Endothelial cell of umbilical vein (primary cell): ENCODE data around the gene DNAAF2. TPM values are rescaled to one million over a fixed set of nuclear protein-coding genes. Genes with fewer than 3 reads are reported as not detected.

Source experiments
- BruUV-seq: library from RNA; stranded (reverse); fragments of 400-500 nt; replicated peaks from 2 replicates; lab custom pipeline; 2021; lab: Mats Ljungman, UMichigan
- CTCF ChIA-PET: fragments of 300-600, 350-600 bp; sonication (Branson Sonifier 250); formaldehyde crosslinking; loops from one replicate; lab custom pipeline; 2021; ENCODE audit warnings: antibody characterized with exemption, inconsistent platforms; lab: Charles Lee
- POLR2A ChIA-PET: fragments of 300-600, 350-600 bp; sonication (Branson Sonifier 250); formaldehyde crosslinking; loops from one replicate; lab custom pipeline; 2021; ENCODE audit warnings: antibody characterized with exemption, inconsistent platforms; lab: Charles Lee
- DNase-seq: peaks from one replicate; pipeline ENCODE4 v3.0.0-alpha.2; 2011; ENCODE audit warnings: low read depth, low spot score
- FAIRE-seq: peaks from 2 replicates; lab custom pipeline; 2011; peaks lifted over from hg19 to GRCh38; lab: Jason Lieb, UNC
- H2AFZ ChIP-seq: 2 replicates; pipeline ENCODE4 v1.6.0; 2012; ENCODE audit warnings: low read depth, low read length, control low read depth, inconsistent platforms
- H3K27ac ChIP-seq: 2 replicates; pipeline ENCODE4 v1.5.1; 2011; ENCODE audit warnings: low read depth, mild to moderate bottlenecking, control low read depth, low read length, moderate library complexity; ENCODE audit not compliant: insufficient read depth
- H3K27me3 ChIP-seq, 2 experiments: 2 replicates each; pipeline versions ENCODE4 v1.6.0 to v1.6.1; 2011; ENCODE audit warnings: low read length in 2 of 2, mixed read lengths in 1 of 2; ENCODE audit not compliant: control insufficient read depth in 2 of 2, insufficient read depth in 2 of 2
- H3K36me3 ChIP-seq, 2 experiments: 2 replicates in 1 of 2; 3 replicates in 1 of 2; pipeline ENCODE4 v1.5.1; 2011; ENCODE audit warnings: low read length in 2 of 2, mild to moderate bottlenecking in 1 of 2, moderate library complexity in 1 of 2; ENCODE audit not compliant: control insufficient read depth in 2 of 2, insufficient read depth in 2 of 2; ENCODE audit errors: extremely low read depth in 1 of 2
- H3K4me1 ChIP-seq: 3 replicates; pipeline ENCODE4 v1.5.1; 2011; ENCODE audit warnings: mild to moderate bottlenecking, low read length; ENCODE audit not compliant: control insufficient read depth, insufficient read depth; ENCODE audit errors: extremely low read depth
- H3K4me2 ChIP-seq: 2 replicates; pipeline ENCODE4 v1.6.1; 2011; ENCODE audit warnings: low read length, control low read depth, mixed read lengths; ENCODE audit not compliant: insufficient read depth
- H3K4me3 ChIP-seq, 3 experiments: fragments of 200-600 bp in 1 of 3; sonication (generic), shearing (Covaris generic) in 1 of 3; replicated peaks in 1 of 3; 2 replicates each; pipeline ENCODE4 v1.5.1; 2011 to 2016; ENCODE audit warnings: control low read depth in 3 of 3, low read length in 3 of 3, mild to moderate bottlenecking in 2 of 3, inconsistent platforms in 1 of 3, low read depth in 1 of 3, moderate library complexity in 1 of 3; ENCODE audit not compliant: insufficient read depth in 1 of 3
- H3K79me2 ChIP-seq: 2 replicates; pipeline ENCODE4 v1.6.0; 2012; ENCODE audit warnings: low read length, inconsistent platforms; ENCODE audit not compliant: control insufficient read depth, insufficient read depth
- H3K9ac ChIP-seq: replicated peaks from 2 replicates; pipeline ENCODE3; 2011; ENCODE audit warnings: low read length, control low read depth; ENCODE audit not compliant: insufficient read depth; ENCODE audit errors: extremely low read depth
- H3K9me1 ChIP-seq: replicated peaks from 3 replicates; pipeline ENCODE4 v1.6.0; 2011; ENCODE audit warnings: mild to moderate bottlenecking, low read length; ENCODE audit not compliant: control insufficient read depth, insufficient read depth; ENCODE audit errors: extremely low read depth
- H3K9me3 ChIP-seq: replicated peaks from 2 replicates; pipeline ENCODE4 v1.5.1; 2012; ENCODE audit warnings: low read length, inconsistent platforms; ENCODE audit not compliant: control insufficient read depth, insufficient read depth
- H4K20me1 ChIP-seq: replicated peaks from 2 replicates; pipeline ENCODE3; 2011; ENCODE audit warnings: mild to moderate bottlenecking, low read length; ENCODE audit not compliant: control insufficient read depth, insufficient read depth; ENCODE audit errors: extremely low read depth
- EZH2 ChIP-seq: IDR thresholded peaks from 2 replicates; pipeline ENCODE4 v1.6.1; 2012; ENCODE audit warnings: borderline replicate concordance, low read depth, mild to moderate bottlenecking, moderate library complexity, low read length, inconsistent platforms; ENCODE audit not compliant: severe bottlenecking
- GATA2 ChIP-seq: IDR thresholded peaks from 2 replicates; pipeline ENCODE4 v1.7.0; 2011; ENCODE audit warnings: low read depth, mild to moderate bottlenecking, moderate library complexity, mixed read lengths, low read length; ENCODE audit not compliant: insufficient read length, insufficient read depth
- JUN ChIP-seq: IDR thresholded peaks from 2 replicates; pipeline ENCODE4 v1.6.1; 2011; ENCODE audit warnings: borderline replicate concordance, low read depth; ENCODE audit not compliant: insufficient read length, insufficient read depth
- MYC ChIP-seq: IDR thresholded peaks from one replicate; pipeline ENCODE4 v1.6.1; 2011; ENCODE audit warnings: mild to moderate bottlenecking, low read depth, low read length
- POLR2A ChIP-seq: IDR thresholded peaks from 2 replicates; pipeline ENCODE4 v1.6.1; 2012; ENCODE audit warnings: low read depth, mild to moderate bottlenecking, control low read depth, low read length
- POLR2AphosphoS5 ChIP-seq: IDR thresholded peaks from 2 replicates; pipeline ENCODE4 v1.6.1; 2012; ENCODE audit warnings: low read depth, mild to moderate bottlenecking, control low read depth, low read length, moderate library complexity; ENCODE audit not compliant: insufficient read depth
- dilution Hi-C: fragments of 300-500 bp; cut with MboI; formaldehyde crosslinking; loops from one replicate; pipeline ENCODE4 v1.15.0; 2019; ENCODE audit warnings: low sequenced_read_pairs; ENCODE audit not compliant: extremely low pct_ligation_motif_present
- intact Hi-C: fragments of 100-400 bp; cut with micrococcal nuclease; formaldehyde crosslinking; loops from one replicate; pipeline ENCODE4 v1.10.0; 2022
- polyA plus RNA-seq, 4 experiments: library from polyadenylated mRNA; depleted of rRNA in 3 of 4; stranded (reverse) in 3 of 4; unstranded in 1 of 4; fragments of >200 nt; gene quantifications; 2 replicates each; pipeline versions ENCODE4 v1.2.1 to v1.2.3, GENCODE V29; 2011 to 2012; ENCODE audit warnings: missing spikeins in 1 of 4
- total RNA-seq: library from RNA; stranded (reverse); gene quantifications from 2 replicates; pipeline ENCODE4 v1.2.3, GENCODE V29; 2021
- TF ChIP-seq, protein P1 (sequence below): IDR thresholded peaks from 2 replicates; pipeline ENCODE4 v1.6.1; 2011; ENCODE audit not compliant: insufficient read depth, insufficient read length
- TF ChIP-seq, protein P2 (sequence below), 2 donors: IDR thresholded peaks; 1 replicate in 1 of 2; 2 replicates in 1 of 2; pipeline ENCODE4 v1.5.1; 2011; ENCODE audit warnings: low read length in 2 of 2, mild to moderate bottlenecking in 2 of 2, moderate library complexity in 2 of 2, control low read depth in 1 of 2, inconsistent platforms in 1 of 2, low read depth in 1 of 2; ENCODE audit not compliant: insufficient read depth in 1 of 2; ENCODE audit errors: extremely low read depth in 1 of 2

DNAAF2 gene
- total and polyA plus RNA-seq, 2 donors (not counting 3 experiments of a cell fraction or from before 2014, with no cell fraction given), result 3.0 to 5.7 TPM

DNA sequence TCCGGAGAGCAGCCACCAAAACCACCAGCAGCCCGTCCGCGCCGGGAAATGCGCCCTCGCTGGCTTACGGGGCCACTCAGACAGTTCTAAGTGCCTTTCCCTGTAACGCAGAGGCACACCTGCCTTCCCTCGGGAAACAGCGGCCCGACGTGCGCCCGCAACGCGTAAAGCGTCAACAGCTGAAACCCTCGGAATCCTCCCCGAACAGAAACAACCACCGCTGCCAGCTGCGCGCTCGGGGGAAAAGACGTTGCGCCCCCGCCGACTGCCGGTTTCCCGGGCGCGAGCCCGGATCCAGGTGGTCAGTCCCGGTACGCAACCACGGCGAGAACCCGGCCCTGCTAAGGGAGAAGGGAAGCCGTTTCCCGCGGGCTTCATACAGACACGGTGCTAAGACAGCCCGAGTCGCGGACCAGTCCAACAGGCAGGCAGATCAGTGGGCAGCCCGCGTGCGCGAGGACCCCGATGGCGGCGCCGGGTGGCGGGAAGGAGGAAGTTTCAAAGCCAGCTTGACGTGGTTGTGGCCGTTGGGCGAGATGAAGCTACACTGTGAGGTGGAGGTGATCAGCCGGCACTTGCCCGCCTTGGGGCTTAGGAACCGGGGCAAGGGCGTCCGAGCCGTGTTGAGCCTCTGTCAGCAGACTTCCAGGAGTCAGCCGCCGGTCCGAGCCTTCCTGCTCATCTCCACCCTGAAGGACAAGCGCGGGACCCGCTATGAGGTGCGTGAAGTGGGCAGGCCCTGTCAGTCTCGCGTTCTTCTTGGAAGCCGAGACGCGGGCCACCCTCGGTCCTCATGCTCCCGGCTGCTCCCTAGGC lies 36.4 kb downstream of the DNAAF2 start, which contains the start of gene LRR1:
Gene LRR1, plus strand, starts transcription at position 456 of the 816 bp plus-strand sequence. Its CDS starts 81 bp downstream, at position 537.
- peak; percentile 90 for DNase-seq
- Histone ChIP-seq H3K36me3 (no peaks in the 10 kb centered on the region), H2AFZ (peak within 1 kb of the TSS; percentile 72), H3K27me3 (no peaks in the 10 kb centered on the region), H3K9me1 (no peaks in the 10 kb centered on the region), H3K27ac (peak within 1 kb of the TSS; percentile 91), H3K79me2 (peaks cover 23% of the 10 kb centered on the region), H3K4me1 (peaks cover 3% of the 10 kb centered on the region), H3K9ac (peak within 1 kb of the TSS; percentile 98), H3K4me3 (peak within 1 kb of the TSS; percentile 57 to 100 (median 97)), H3K9me3 (no peaks in the 10 kb centered on the region), H4K20me1 (no peaks in the 10 kb centered on the region), H3K4me2 (peak within 1 kb of the TSS; percentile 66)
- POLR2A ChIA-PET, result interaction anchor here (0.9 to 1.7 kb wide), 3 partner anchors 12 to 35 kb away, joined by 3 to 15 read pairs (median 12); partner anchors contain the start of genes MGAT2, RPL36AL and RPS29
- peak; percentile 52 for FAIRE-seq
- intact Hi-C loops (loop anchor here (1.0 kb wide), 3 partner anchors 12 to 136 kb away; partner anchors contain the start of genes MGAT2, RPL36AL and RPS29), dilution Hi-C loops (no loop called here)
- TF ChIP-seq JUN, result no peak
- TF ChIP-seq, protein P1, sequence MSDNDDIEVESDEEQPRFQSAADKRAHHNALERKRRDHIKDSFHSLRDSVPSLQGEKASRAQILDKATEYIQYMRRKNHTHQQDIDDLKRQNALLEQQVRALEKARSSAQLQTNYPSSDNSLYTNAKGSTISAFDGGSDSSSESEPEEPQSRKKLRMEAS, result peak; percentile 45
- TF ChIP-seq POLR2AphosphoS5, result peak; percentile 88
- no peak for TF ChIP-seq EZH2
- TF ChIP-seq, protein P2, sequence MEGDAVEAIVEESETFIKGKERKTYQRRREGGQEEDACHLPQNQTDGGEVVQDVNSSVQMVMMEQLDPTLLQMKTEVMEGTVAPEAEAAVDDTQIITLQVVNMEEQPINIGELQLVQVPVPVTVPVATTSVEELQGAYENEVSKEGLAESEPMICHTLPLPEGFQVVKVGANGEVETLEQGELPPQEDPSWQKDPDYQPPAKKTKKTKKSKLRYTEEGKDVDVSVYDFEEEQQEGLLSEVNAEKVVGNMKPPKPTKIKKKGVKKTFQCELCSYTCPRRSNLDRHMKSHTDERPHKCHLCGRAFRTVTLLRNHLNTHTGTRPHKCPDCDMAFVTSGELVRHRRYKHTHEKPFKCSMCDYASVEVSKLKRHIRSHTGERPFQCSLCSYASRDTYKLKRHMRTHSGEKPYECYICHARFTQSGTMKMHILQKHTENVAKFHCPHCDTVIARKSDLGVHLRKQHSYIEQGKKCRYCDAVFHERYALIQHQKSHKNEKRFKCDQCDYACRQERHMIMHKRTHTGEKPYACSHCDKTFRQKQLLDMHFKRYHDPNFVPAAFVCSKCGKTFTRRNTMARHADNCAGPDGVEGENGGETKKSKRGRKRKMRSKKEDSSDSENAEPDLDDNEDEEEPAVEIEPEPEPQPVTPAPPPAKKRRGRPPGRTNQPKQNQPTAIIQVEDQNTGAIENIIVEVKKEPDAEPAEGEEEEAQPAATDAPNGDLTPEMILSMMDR (IDR thresholded peaks at IDR 0.05; ENCODE audit: extremely low read depth in 1 of 2, insufficient read depth in 1 of 2, low read depth in 1 of 2, low read length in 2 of 2), result no peak
- peak; percentile 83 for TF ChIP-seq POLR2A
- TF ChIP-seq GATA2, result no peak
- TF ChIP-seq MYC, result peak; percentile 8
- TSS peak; percentile 64 for BruUV-seq
- CTCF ChIA-PET, result interaction anchor here (0.9 to 2.9 kb wide), 7 partner anchors 12 to 137 kb away, joined by 3 to 29 read pairs (median 5); partner anchors contain the start of genes MGAT2, RPL36AL and RPS29
